Stimulated activated CD4-positive, alpha-beta T cell treated with anti-CD3 and anti-CD28 coated beads, Interleukin-1b, Interleukin-23, amount 100 ng/mL, for 48 hours (primary cell): ENCODE measurements around the gene PPP2R1B.

ENCODE experiments used
- DNase-seq: peaks from one replicate; pipeline ENCODE4 v3.0.0-alpha.2; 2020

PPP2R1B gene

GRCh38 chr11:111684251-111684650, 81.9 kb downstream of the PPP2R1B start:
- DNase-seq: no peak

DNA sequence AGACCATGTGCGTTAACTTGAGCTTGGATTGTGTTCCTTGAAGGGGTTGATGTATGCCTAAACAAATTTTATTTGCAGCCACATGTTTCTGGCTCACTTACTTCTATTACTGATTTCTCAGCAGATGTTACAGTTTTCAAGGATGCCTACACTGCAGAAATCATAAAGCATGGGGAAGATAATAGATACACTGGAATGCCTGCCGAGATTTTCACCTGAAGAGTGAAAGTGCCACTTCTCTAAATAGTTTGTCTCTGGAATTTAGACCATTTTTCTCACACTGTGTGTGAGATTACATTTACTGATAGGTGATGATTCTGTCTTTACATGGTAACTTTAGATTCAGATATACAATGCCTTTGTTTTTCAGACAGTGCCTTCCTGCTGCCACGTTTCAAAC, 82.4 kb downstream of the PPP2R1B start:
- DNase-seq: no peak

DNA sequence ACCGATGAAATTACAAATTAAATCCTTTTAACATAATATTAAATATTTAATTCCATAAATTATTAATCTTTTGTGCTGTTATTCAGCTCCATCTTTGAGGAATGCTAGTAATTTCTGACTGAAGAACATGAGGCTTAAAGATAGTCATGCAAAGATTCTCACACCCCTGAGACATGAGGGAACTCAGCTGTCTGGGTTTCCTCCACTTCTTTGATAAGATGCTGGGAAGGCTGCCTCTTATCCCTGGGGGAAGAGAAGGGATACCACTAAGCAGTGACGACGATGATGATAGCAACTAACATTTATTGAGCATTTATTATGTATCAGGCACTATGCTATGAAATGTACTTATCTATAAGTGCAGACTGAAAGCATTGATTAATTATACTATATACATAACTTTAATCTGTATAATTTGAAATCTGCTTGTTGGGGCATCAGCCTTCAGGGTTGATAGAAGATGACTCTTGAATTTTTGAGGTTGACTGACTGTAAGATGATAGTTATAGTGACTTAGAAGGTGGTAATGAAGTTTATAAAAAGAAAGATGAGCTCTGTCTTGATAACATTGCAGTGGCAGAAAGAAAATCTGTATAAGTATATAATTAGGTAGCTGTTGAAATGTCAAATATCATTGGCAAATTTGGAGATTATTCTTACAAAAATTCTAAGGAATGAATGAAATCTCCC, 85.6 kb downstream of the PPP2R1B start:
- no peak for DNase-seq
